Mesothelial cell of epicardium (in vitro differentiated cells): ENCODE data around the gene TOP1. TPM values are rescaled to one million over a fixed set of nuclear protein-coding genes. Genes with fewer than 3 reads are reported as not detected.
"Not testable (repeated sequence)": the region's sequence is repeated elsewhere in the genome, so short reads cannot be mapped to it uniquely, and the experiment has no call there.

Experiments
- DNase-seq, 2 experiments: peaks; one replicate each; pipeline ENCODE4 v3.0.0; 2021; ENCODE audit warnings: low spot score in 2 of 2; ENCODE audit not compliant: unreplicated experiment in 2 of 2
- H3K27ac Mint-ChIP-seq: 2 replicates; pipeline ENCODE4 v1.8.0; 2021; ENCODE audit warnings: mixed read lengths
- H3K27me3 Mint-ChIP-seq: 2 replicates; pipeline ENCODE4 v1.8.0; 2021; ENCODE audit warnings: low read depth, mixed read lengths
- H3K36me3 Mint-ChIP-seq: 2 replicates; pipeline ENCODE4 v1.8.0; 2021; ENCODE audit warnings: mixed read lengths
- H3K4me1 Mint-ChIP-seq: 2 replicates; pipeline ENCODE4 v1.8.0; 2021; ENCODE audit warnings: mixed read lengths
- H3K4me3 Mint-ChIP-seq: 2 replicates; pipeline ENCODE4 v1.8.0; 2021; ENCODE audit warnings: mild to moderate bottlenecking, moderate library complexity, mixed read lengths
- H3K9me3 Mint-ChIP-seq: 2 replicates; pipeline ENCODE4 v1.8.0; 2021; ENCODE audit warnings: mixed read lengths
- CTCF ChIP-seq: fragments of 200-600 bp; sonication (generic); IDR thresholded peaks from one replicate; pipeline ENCODE4 v1.5.0; 2021; ENCODE audit warnings: antibody characterized with exemption; ENCODE audit not compliant: unreplicated experiment
- total RNA-seq: library from RNA; stranded (reverse); gene quantifications from 3 replicates; pipeline ENCODE4 v1.2.1, GENCODE V29; 2021

The TOP1 gene
- total RNA-seq, 1 donor from 2014 or later: 76.7 TPM

GRCh38 chr20:41000628-41001027 lies 28.0 kb upstream of the TOP1 start:
- peaks cover 1% of the 10 kb centered on the region for H3K36me3 Mint-ChIP-seq
- H3K27me3 Mint-ChIP-seq: no peaks in the 10 kb centered on the region
- no peaks in the 10 kb centered on the region for H3K9me3 Mint-ChIP-seq
- TF ChIP-seq CTCF: no peak
- no peak overlapping the region for H3K4me3 Mint-ChIP-seq
- DNase-seq: no peak
- H3K4me1 Mint-ChIP-seq: peaks cover 28% of the 10 kb centered on the region
- no peak overlapping the region for H3K27ac Mint-ChIP-seq

- H3K9me3 Mint-ChIP-seq: no peaks in the 10 kb centered on the region
- H3K27ac Mint-ChIP-seq: no peak overlapping the region
- H3K27me3 Mint-ChIP-seq: no peaks in the 10 kb centered on the region
- TF ChIP-seq CTCF: no peak
- peaks cover 1% of the 10 kb centered on the region for H3K36me3 Mint-ChIP-seq
- no peak overlapping the region for H3K4me3 Mint-ChIP-seq
- no peak for DNase-seq
- peaks cover 30% of the 10 kb centered on the region for H3K4me1 Mint-ChIP-seq
Measured at GRCh38 chr20:41001497-41001896, 27.1 kb upstream of the TOP1 start.

- H3K4me1 Mint-ChIP-seq: peaks cover 26% of the 10 kb centered on the region
- no peak for TF ChIP-seq CTCF
- H3K27ac Mint-ChIP-seq: peak overlapping the region; percentile 50
- no peaks in the 10 kb centered on the region for H3K27me3 Mint-ChIP-seq
- no peak for DNase-seq
- peaks cover 1% of the 10 kb centered on the region for H3K36me3 Mint-ChIP-seq
- H3K4me3 Mint-ChIP-seq: no peak overlapping the region
- peaks cover 2% of the 10 kb centered on the region for H3K9me3 Mint-ChIP-seq
Measured at GRCh38 chr20:41002842-41003142, 25.8 kb upstream of the TOP1 start.

- Mint-ChIP-seq H3K27me3 (no peaks in the 10 kb centered on the region), H3K4me1 (peaks cover 31% of the 10 kb centered on the region), H3K4me3 (no peak overlapping the region), H3K9me3 (peaks cover 6% of the 10 kb centered on the region), H3K36me3 (peaks cover 1% of the 10 kb centered on the region), H3K27ac (peak overlapping the region; percentile 88)
- no peak for DNase-seq
- no peak for TF ChIP-seq CTCF
Measured at GRCh38 chr20:41003143-41003935, 25.3 kb upstream of the TOP1 start.

DNA sequence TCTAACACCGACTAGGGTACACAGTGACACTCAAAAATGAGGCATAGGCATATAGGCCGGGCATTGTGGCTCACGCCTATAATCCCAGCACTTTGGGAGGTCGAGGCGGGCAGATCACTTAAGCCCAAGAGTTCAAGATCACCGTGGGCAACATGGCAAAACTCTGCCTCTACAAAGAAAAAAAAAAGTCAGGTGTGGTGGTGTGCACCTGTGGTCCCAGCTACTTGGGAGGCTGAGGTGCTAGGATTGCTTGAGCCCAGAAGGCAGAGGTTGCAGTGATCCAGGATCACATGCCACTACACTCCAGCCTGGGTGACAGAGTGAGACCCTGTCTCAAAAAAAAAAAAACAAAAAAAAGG lies 24.7 kb upstream of the TOP1 start:
- not testable (repeated sequence) for H3K9me3 Mint-ChIP-seq, H3K27ac Mint-ChIP-seq, H3K36me3 Mint-ChIP-seq, DNase-seq, H3K4me3 Mint-ChIP-seq, H3K27me3 Mint-ChIP-seq
- peaks cover 33% of the 10 kb centered on the region for H3K4me1 Mint-ChIP-seq

GRCh38 chr20:41004531-41005360 lies 23.9 kb upstream of the TOP1 start:
- Mint-ChIP-seq H3K4me1 (peaks cover 31% of the 10 kb centered on the region), H3K9me3 (peaks cover 6% of the 10 kb centered on the region), H3K4me3 (no peak overlapping the region), H3K27me3 (no peaks in the 10 kb centered on the region), H3K36me3 (peaks cover 1% of the 10 kb centered on the region), H3K27ac (peak overlapping the region; percentile 87)
- TF ChIP-seq CTCF: no peak
- DNase-seq: no peak
